RWPE2 (cell line): Measurements from ENCODE around the gene LYRM2.
A peak's percentile ranks its signal among the peaks of the same experiment; 100 is the strongest.
"Not testable (repeated sequence)": the region's sequence is repeated elsewhere in the genome, so short reads cannot be mapped to it uniquely, and the experiment has no call there.

Experiments
- ATAC-seq: fragments of 200-7000 bp; cut with Tn5 transposase; 3 replicates; pipeline ENCODE4 v1.9.1; 2021; ENCODE audit warnings: low read depth
- DNase-seq: peaks from one replicate; pipeline ENCODE4 v3.0.0-alpha.2; 2020; ENCODE audit warnings: low spot score
- H3K27ac ChIP-seq: fragments of 450-650 bp; 2 replicates; pipeline ENCODE4 v1.5.1; 2017; ENCODE audit warnings: mild to moderate bottlenecking; ENCODE audit not compliant: poor library complexity, severe bottlenecking
- H3K27me3 ChIP-seq: fragments of 250-450 bp; sonication (Bioruptor Pico); 2 replicates; pipeline ENCODE4 v1.5.1; 2021; ENCODE audit warnings: mild to moderate bottlenecking, moderate library complexity; ENCODE audit not compliant: insufficient read depth, poor library complexity, severe bottlenecking
- H3K36me3 ChIP-seq: fragments of 250-450 bp; sonication (Bioruptor Pico); 2 replicates; pipeline ENCODE4 v1.5.1; 2020; ENCODE audit warnings: low read depth, mild to moderate bottlenecking, moderate library complexity
- H3K4me1 ChIP-seq: fragments of 250-450 bp; sonication (Bioruptor Pico); 2 replicates; pipeline ENCODE4 v1.5.1; 2021; ENCODE audit warnings: mild to moderate bottlenecking, moderate library complexity; ENCODE audit not compliant: insufficient read depth, poor library complexity, severe bottlenecking
- H3K4me3 ChIP-seq: fragments of 250-450 bp; sonication (Bioruptor Pico); 2 replicates; pipeline ENCODE4 v1.5.1; 2021; ENCODE audit warnings: mild to moderate bottlenecking, moderate library complexity; ENCODE audit not compliant: severe bottlenecking
- H3K9me3 ChIP-seq: fragments of 250-450 bp; sonication (Bioruptor Pico); 2 replicates; pipeline ENCODE4 v1.5.1; 2021; ENCODE audit warnings: mild to moderate bottlenecking, moderate library complexity; ENCODE audit not compliant: severe bottlenecking
- TF ChIP-seq, protein P1 (sequence below): fragments of 450-650 bp; IDR thresholded peaks from one replicate; pipeline ENCODE4 v1.5.1; 2017; ENCODE audit warnings: mild to moderate bottlenecking, moderate library complexity; ENCODE audit not compliant: poor library complexity, severe bottlenecking

The LYRM2 gene

DNA sequence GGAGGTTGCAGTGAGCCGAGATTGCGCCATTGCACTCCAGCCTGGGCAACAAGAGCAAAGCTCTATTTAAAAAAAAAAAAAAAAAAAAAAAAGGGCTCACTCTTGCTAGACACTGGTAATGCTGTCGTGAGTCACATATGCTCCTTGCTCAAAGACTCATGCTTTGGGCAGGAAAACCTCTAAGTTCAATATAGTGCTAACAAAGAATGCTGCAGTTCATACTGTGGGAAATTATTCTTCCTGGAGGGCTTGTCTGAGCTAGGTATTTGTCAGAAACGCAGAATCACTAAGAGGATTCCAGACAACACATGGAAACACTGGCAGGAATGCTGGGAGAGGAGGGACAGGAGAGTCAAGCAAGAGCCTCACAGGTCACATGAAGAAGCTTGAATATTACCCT, 2.3 kb upstream of the LYRM2 start:
- TF ChIP-seq, protein P1, sequence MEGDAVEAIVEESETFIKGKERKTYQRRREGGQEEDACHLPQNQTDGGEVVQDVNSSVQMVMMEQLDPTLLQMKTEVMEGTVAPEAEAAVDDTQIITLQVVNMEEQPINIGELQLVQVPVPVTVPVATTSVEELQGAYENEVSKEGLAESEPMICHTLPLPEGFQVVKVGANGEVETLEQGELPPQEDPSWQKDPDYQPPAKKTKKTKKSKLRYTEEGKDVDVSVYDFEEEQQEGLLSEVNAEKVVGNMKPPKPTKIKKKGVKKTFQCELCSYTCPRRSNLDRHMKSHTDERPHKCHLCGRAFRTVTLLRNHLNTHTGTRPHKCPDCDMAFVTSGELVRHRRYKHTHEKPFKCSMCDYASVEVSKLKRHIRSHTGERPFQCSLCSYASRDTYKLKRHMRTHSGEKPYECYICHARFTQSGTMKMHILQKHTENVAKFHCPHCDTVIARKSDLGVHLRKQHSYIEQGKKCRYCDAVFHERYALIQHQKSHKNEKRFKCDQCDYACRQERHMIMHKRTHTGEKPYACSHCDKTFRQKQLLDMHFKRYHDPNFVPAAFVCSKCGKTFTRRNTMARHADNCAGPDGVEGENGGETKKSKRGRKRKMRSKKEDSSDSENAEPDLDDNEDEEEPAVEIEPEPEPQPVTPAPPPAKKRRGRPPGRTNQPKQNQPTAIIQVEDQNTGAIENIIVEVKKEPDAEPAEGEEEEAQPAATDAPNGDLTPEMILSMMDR: no peak
- ATAC-seq: no peak

DNA sequence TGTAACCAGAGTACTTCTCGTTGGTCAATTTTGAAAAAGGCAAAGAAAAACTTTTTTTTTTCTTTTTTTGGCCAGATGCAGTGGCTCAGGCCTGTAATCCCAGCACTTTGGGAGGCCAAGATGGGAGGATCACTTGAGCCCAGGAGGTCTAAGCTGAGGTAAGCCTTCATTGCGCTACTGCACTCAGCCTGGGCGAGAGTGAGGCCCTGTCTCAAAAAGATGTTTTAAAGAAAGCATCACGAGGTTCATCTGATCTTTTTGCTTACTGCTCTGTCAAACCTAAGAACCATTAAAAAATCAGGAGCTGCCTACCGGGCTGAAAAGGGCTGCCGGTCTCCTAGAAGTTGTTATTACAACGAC, 607 bp downstream of the LYRM2 start:
- H3K27ac ChIP-seq: peak overlapping the region; percentile 77
- no peaks in the 10 kb centered on the region for H3K9me3 ChIP-seq
- TF ChIP-seq, protein P1: no peak
- no peaks in the 10 kb centered on the region for H3K27me3 ChIP-seq
- H3K36me3 ChIP-seq: peaks cover 37% of the 10 kb centered on the region
- DNase-seq (no peak), ATAC-seq (no peak)
- peaks cover 13% of the 10 kb centered on the region for H3K4me1 ChIP-seq
- peak overlapping the region; percentile 62 for H3K4me3 ChIP-seq

More for the DNA sequence above, 2.3 kb upstream of the LYRM2 start:
- H3K27me3 ChIP-seq: no peaks in the 10 kb centered on the region
- no peak overlapping the region for H3K4me3 ChIP-seq
- H3K4me1 ChIP-seq: peaks cover 19% of the 10 kb centered on the region
- no peak for DNase-seq
- H3K27ac ChIP-seq: no peak overlapping the region
- H3K36me3 ChIP-seq: peaks cover 48% of the 10 kb centered on the region
- no peaks in the 10 kb centered on the region for H3K9me3 ChIP-seq

DNA sequence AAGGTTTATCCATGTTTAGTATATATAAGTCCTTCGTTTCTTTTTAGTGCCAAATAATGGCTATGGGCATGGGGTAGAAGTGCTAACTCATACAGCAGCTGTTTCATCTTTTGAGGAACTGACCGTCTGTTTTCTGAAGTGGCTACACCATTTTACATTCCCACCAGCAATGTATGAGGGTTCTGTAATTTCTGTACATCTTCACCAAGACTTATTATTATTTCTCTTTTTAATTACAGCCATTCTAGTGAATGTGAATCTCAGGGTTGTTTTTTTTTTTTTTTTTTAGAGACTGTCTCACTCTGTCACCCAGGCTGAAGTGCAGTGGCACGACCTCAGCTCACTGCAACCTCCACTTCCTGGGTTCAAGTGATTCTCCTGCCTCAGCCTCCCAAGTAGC, 2.1 kb downstream of the LYRM2 start:
- not testable (repeated sequence) for H3K4me3 ChIP-seq, H3K27me3 ChIP-seq, H3K27ac ChIP-seq, H3K9me3 ChIP-seq, ATAC-seq, DNase-seq
- Histone ChIP-seq H3K4me1 (peaks cover 13% of the 10 kb centered on the region), H3K36me3 (peaks cover 31% of the 10 kb centered on the region)

DNA sequence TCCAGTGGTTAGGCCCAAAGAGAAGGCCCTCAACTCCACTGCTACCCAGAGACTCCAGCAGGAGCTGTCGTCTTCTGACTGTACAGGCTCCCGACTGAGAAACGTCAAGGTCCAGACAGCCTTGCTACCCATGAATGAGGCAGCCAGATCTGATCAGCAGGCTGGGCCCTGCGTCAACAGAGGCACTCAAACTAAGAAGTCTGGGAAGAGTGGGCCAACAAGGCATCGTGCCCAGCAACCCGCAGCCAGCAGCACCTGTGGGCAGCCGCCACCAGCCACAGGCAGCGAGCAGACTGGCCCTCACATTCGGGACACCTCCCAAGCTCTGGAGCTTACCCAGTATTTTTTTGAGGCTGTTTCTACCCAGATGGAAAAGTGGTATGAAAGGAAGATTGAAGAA, 8.1 kb downstream of the LYRM2 start:
- Histone ChIP-seq H3K4me1 (no peaks in the 10 kb centered on the region), H3K27me3 (no peaks in the 10 kb centered on the region), H3K27ac (no peak overlapping the region), H3K9me3 (no peaks in the 10 kb centered on the region), H3K36me3 (peaks cover 9% of the 10 kb centered on the region; the same call in 1 of the 2 replicates), H3K4me3 (no peak overlapping the region)
- TF ChIP-seq, protein P1: no peak
- no peak for DNase-seq
- ATAC-seq: no peak

DNA sequence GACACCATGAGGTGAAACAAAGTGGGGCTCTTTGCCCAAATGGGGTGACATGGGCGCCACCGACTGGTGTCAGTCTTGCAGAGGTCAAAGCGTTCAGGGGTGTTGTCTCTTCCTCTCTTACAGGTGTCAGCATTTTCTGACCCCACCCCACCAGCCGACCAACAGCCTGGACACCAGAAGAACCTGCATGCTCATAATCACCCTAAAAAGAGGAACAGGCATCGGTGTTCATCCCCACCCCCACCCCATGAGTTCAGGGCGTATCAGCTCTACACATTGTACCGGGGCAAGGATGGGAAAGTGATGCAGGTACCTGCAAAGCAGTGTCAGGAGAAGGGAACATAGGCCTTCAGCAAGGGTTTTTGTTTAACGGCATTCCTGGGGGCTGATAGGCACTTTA, 14.8 kb downstream of the LYRM2 start:
- Histone ChIP-seq H3K36me3 (no peaks in the 10 kb centered on the region), H3K9me3 (no peaks in the 10 kb centered on the region), H3K4me1 (no peaks in the 10 kb centered on the region), H3K4me3 (no peak overlapping the region), H3K27ac (no peak overlapping the region), H3K27me3 (no peaks in the 10 kb centered on the region)
- ATAC-seq (no peak), DNase-seq (no peak)
- TF ChIP-seq, protein P1: no peak
